T47D (cell line): ENCODE results near the gene RASSF8.

Experiments used
- DNase-seq, 2 experiments: peaks; one replicate each; pipeline versions ENCODE4 v3.0.0 to v3.0.0-alpha.2; 2011 to 2012; ENCODE audit warnings: low read depth in 1 of 2, low spot score in 1 of 2
- JUND ChIP-seq: IDR thresholded peaks from 2 replicates; pipeline ENCODE4 v1.6.1; 2012; ENCODE audit warnings: low read depth
- in situ Hi-C: cut with HindIII; loops from 2 replicates; pipeline ENCODE4 v1.10.0; 2016; ENCODE audit warnings: low sequenced_read_pairs, low pct_unique_long_range_greater_than_20kb

RASSF8 gene

GRCh38 chr12:26077915-26078702 lies 119.6 kb downstream of the RASSF8 start:
- no peak for TF ChIP-seq JUND
- DNase-seq = no peak
- in situ Hi-C loops = no loop called here

DNA sequence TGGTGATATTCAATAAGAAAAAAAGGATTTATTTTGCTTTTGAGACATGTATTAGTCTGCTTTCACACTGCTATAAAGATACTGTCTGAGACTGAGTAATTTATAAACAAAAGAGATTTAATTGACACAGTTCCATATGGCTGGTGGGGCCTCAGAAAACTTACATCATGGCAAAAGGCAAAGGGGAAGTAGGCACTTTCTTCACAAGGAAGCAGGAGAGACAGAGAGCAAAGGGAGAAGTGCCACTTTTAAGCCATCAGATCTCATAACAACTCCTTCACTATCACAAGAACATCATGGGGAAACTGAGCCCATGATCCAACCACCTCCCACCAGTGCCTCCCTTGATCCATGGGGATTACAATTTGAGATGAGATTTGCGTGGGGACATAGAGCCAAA lies 122.4 kb downstream of the RASSF8 start:
- no peak for TF ChIP-seq JUND
- DNase-seq = no peak
- in situ Hi-C loops = no loop called here

GRCh38 chr12:26086936-26087335 lies 128.5 kb downstream of the RASSF8 start:
- no peak for TF ChIP-seq JUND
- in situ Hi-C loops = no loop called here
- DNase-seq = no peak

- DNase-seq = peak in 1 of 2 experiments; percentile 23
- TF ChIP-seq JUND = no peak
- in situ Hi-C loops = no loop called here
Observed at GRCh38 chr12:26088998-26089397, 130.5 kb downstream of the RASSF8 start.

DNA sequence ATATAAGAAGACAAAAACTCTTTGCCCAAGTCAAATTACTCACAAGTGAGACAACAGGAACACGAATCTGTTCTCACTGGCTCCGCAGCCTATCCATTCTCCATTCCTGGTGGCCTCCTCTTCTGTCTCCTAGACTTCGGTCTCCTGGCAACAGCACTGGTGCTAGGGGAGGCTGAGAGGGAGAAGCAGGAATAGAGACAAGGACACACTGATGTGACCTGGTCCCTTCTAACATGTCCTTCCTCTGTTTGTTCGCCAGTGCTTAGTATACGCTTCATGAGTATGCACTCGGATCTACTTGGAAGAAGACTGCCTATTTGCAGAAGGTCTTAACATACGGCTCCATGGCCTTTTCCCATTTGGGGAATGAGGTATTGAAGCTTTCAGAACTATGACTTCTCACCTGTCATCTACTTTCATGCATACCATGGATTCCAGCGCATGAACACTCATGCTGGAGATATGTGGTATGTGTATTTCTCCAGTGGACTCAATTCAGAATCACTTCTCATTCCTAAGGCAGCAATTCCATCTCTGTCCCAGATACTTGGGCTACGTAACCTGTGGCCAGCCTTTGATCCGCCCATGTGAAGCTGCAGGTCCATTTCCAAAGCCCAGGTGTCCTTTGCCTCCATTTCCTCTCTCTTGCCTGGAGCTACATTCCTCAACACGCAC lies 132.5 kb downstream of the RASSF8 start:
- in situ Hi-C loops = no loop called here
- TF ChIP-seq JUND = no peak
- peak in 1 of 2 experiments; percentile 25 for DNase-seq

- DNase-seq = no peak
- in situ Hi-C loops = no loop called here
- TF ChIP-seq JUND = no peak
Observed at GRCh38 chr12:26091822-26092221, 133.3 kb downstream of the RASSF8 start.

- in situ Hi-C loops = no loop called here
Observed at GRCh38 chr12:26092346-26093105, 134.0 kb downstream of the RASSF8 start.

DNA sequence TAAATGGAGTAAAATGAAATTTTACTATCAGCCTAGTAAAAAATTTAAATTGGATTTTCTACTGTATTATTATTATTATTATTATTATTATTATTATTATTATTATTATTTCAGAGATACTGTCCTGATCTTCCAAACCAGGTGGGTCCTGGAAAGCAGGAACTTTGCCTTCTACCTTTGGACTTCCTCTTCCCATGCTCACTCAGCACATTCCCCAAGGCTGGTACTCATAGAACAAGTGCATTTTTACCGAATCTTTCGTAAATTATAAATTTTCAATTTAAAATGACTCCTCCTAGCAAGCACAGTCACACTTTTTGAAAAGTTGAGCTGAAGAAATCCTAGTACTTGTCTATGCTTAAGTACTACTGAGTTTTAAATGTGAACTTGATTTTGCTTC lies 136.7 kb downstream of the RASSF8 start:
- no peak for TF ChIP-seq JUND
- in situ Hi-C loops = no loop called here
- no peak for DNase-seq

More at GRCh38 chr12:26092346-26093105, 134.0 kb downstream of the RASSF8 start:
- TF ChIP-seq JUND = no peak
- no peak for DNase-seq

- TF ChIP-seq JUND = no peak
- in situ Hi-C loops = no loop called here
- no peak for DNase-seq
Observed at GRCh38 chr12:26096036-26096435, 137.6 kb downstream of the RASSF8 start.

GRCh38 chr12:26097046-26097878 lies 138.8 kb downstream of the RASSF8 start:
- TF ChIP-seq JUND = no peak
- in situ Hi-C loops = no loop called here
- DNase-seq = peak; percentile 51 to 80

DNA sequence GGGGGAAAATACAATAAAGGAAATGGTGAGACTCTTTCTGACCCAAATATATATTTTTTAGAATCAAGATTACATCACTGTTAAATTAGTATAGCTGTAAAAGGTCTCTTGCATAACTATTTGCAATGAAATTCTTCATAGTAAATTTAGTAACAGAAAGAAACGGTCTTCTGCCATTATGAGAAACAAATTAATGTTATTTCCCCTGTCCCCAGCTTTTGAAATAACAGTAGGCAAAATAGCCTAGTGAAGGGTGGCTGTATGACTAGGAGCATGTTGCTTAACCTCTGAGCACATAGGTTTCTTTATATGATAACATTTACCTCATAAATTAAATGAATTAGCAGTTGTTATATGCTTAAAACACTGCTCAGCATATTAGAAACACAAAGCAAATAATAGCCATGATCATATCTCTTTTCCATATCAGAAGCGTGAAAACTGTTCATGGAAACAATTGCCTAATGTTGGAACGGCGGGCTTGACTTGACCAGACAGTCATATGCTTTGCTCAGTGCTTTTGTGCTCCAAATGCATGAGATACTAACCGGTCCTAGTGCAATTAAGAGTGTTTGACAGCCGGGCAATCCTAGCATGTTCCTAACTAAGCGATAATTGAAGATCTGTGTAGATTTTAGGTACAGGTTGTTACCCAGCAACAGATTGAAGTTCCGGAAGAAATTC lies 142.3 kb downstream of the RASSF8 start:
- TF ChIP-seq JUND = no peak
- in situ Hi-C loops = no loop called here

More for the DNA sequence above, 142.3 kb downstream of the RASSF8 start:
- no peak for DNase-seq
